ENCODE data around the gene NLRC5.
"Not testable (repeated sequence)": the region's sequence is repeated elsewhere in the genome, so short reads cannot be mapped to it uniquely, and the experiment has no call there.

The NLRC5 gene

GRCh38 chr16:57093666-57094564 lies 104.6 kb downstream of the NLRC5 start:
- Histone ChIP-seq H3K27me3 (no peaks in the 10 kb centered on the region), H3K36me3 (no peaks in the 10 kb centered on the region), H3K4me3 (ENCODE audit: low read depth, low read length) (peak overlapping the region; percentile 72), H3K9me3 (no peaks in the 10 kb centered on the region), H3K4me1 (peaks cover 7% of the 10 kb centered on the region)
- no peak for TF ChIP-seq CTCF (IDR thresholded peaks at IDR 0.05; ENCODE audit: low read depth, low read length)
- DNase-seq, result no peak

GRCh38 chr16:57094911-57095310 lies 105.6 kb downstream of the NLRC5 start:
- no peak for TF ChIP-seq CTCF (IDR thresholded peaks at IDR 0.05; ENCODE audit: low read depth, low read length)
- no peak overlapping the region for H3K4me3 ChIP-seq (ENCODE audit: low read depth, low read length)
- no peaks in the 10 kb centered on the region for H3K27me3 ChIP-seq
- no peak for DNase-seq
- peaks cover 7% of the 10 kb centered on the region for H3K4me1 ChIP-seq
- H3K9me3 ChIP-seq, result no peaks in the 10 kb centered on the region
- no peaks in the 10 kb centered on the region for H3K36me3 ChIP-seq

- H3K27me3 ChIP-seq, result no peaks in the 10 kb centered on the region
- TF ChIP-seq CTCF (IDR thresholded peaks at IDR 0.05; ENCODE audit: low read depth, low read length), result no peak
- H3K4me1 ChIP-seq, result peaks cover 7% of the 10 kb centered on the region
- DNase-seq, result no peak
- H3K9me3 ChIP-seq, result no peaks in the 10 kb centered on the region
- no peaks in the 10 kb centered on the region for H3K36me3 ChIP-seq
- H3K4me3 ChIP-seq (ENCODE audit: low read depth, low read length), result no peak overlapping the region
Measured at GRCh38 chr16:57096192-57096591, 106.8 kb downstream of the NLRC5 start.

GRCh38 chr16:57096793-57097192 lies 107.4 kb downstream of the NLRC5 start:
- Histone ChIP-seq H3K27me3 (no peaks in the 10 kb centered on the region), H3K4me1 (peaks cover 7% of the 10 kb centered on the region), H3K4me3 (ENCODE audit: low read depth, low read length) (no peak overlapping the region), H3K9me3 (no peaks in the 10 kb centered on the region), H3K36me3 (no peaks in the 10 kb centered on the region)
- no peak for DNase-seq
- no peak for TF ChIP-seq CTCF (IDR thresholded peaks at IDR 0.05; ENCODE audit: low read depth, low read length)

GRCh38 chr16:57098188-57098841 lies 109.0 kb downstream of the NLRC5 start:
- no peaks in the 10 kb centered on the region for H3K36me3 ChIP-seq
- TF ChIP-seq CTCF (IDR thresholded peaks at IDR 0.05; ENCODE audit: low read depth, low read length), result no peak
- no peak overlapping the region; the same call in 1 of the 2 replicates for H3K4me3 ChIP-seq (ENCODE audit: low read depth, low read length)
- no peaks in the 10 kb centered on the region for H3K27me3 ChIP-seq
- peak; percentile 64 for DNase-seq
- peaks cover 7% of the 10 kb centered on the region for H3K4me1 ChIP-seq
- H3K9me3 ChIP-seq, result no peaks in the 10 kb centered on the region

GRCh38 chr16:57099965-57100364 lies 110.6 kb downstream of the NLRC5 start:
- not testable (repeated sequence) for H3K4me3 ChIP-seq (ENCODE audit: low read depth, low read length); DNase-seq; H3K27me3 ChIP-seq; H3K4me1 ChIP-seq; H3K36me3 ChIP-seq; H3K9me3 ChIP-seq
